22Rv1 (cell line): ENCODE data around the gene BOC.

ENCODE experiments used
- H3K27ac ChIP-seq: fragments of 450-650 bp; 2 replicates; pipeline ENCODE4 v1.5.1; 2017
- ZFX ChIP-seq: fragments of 450-650 bp; IDR thresholded peaks from 2 replicates; pipeline ENCODE4 v1.6.1; 2017; ENCODE audit warnings: antibody characterized with exemption, borderline replicate concordance
- TF ChIP-seq, protein P1 (sequence below): fragments of 450-650 bp; IDR thresholded peaks from 2 replicates; pipeline ENCODE4 v1.5.1; 2017; ENCODE audit warnings: mild to moderate bottlenecking

Gene BOC

GRCh38 chr3:113287803-113288648 lies 76.7 kb downstream of the BOC start:
- peak overlapping the region; percentile 56 for H3K27ac ChIP-seq
- TF ChIP-seq, protein P1, sequence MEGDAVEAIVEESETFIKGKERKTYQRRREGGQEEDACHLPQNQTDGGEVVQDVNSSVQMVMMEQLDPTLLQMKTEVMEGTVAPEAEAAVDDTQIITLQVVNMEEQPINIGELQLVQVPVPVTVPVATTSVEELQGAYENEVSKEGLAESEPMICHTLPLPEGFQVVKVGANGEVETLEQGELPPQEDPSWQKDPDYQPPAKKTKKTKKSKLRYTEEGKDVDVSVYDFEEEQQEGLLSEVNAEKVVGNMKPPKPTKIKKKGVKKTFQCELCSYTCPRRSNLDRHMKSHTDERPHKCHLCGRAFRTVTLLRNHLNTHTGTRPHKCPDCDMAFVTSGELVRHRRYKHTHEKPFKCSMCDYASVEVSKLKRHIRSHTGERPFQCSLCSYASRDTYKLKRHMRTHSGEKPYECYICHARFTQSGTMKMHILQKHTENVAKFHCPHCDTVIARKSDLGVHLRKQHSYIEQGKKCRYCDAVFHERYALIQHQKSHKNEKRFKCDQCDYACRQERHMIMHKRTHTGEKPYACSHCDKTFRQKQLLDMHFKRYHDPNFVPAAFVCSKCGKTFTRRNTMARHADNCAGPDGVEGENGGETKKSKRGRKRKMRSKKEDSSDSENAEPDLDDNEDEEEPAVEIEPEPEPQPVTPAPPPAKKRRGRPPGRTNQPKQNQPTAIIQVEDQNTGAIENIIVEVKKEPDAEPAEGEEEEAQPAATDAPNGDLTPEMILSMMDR, result peak; percentile 99
- TF ChIP-seq ZFX, result no peak

- no peak for TF ChIP-seq ZFX
- TF ChIP-seq, protein P1, result no peak
- no peak overlapping the region for H3K27ac ChIP-seq
Measured at GRCh38 chr3:113288881-113289280, 77.5 kb downstream of the BOC start.

GRCh38 chr3:113291572-113291971 lies 80.2 kb downstream of the BOC start:
- TF ChIP-seq ZFX, result no peak
- TF ChIP-seq, protein P1, result no peak

GRCh38 chr3:113292933-113293332 lies 81.6 kb downstream of the BOC start:
- no peak for TF ChIP-seq ZFX
- TF ChIP-seq, protein P1, result no peak

More at GRCh38 chr3:113291572-113291971, 80.2 kb downstream of the BOC start:
- H3K27ac ChIP-seq, result no peak overlapping the region

DNA sequence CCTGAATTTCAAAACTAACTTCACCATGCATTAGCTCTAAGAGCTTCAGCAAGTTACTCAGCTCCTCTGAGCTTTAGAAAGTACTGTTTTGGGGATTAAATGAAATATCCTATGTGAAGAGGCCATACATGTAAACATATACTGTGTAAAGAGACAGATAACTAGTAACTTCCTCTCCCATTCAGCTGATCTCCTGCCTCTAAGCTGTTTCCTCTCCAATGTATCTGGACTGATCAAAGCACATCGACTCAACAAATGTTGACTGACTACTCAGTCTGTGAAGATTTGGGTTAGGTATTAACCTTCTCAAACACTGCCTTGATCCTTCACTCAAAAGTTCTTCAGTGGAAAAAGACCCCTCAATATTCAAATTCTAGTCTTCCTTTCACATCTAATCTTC lies 82.0 kb downstream of the BOC start:
- TF ChIP-seq, protein P1, result no peak
- TF ChIP-seq ZFX, result no peak
- no peak overlapping the region for H3K27ac ChIP-seq

More at GRCh38 chr3:113292933-113293332, 81.6 kb downstream of the BOC start:
- no peak overlapping the region for H3K27ac ChIP-seq

DNA sequence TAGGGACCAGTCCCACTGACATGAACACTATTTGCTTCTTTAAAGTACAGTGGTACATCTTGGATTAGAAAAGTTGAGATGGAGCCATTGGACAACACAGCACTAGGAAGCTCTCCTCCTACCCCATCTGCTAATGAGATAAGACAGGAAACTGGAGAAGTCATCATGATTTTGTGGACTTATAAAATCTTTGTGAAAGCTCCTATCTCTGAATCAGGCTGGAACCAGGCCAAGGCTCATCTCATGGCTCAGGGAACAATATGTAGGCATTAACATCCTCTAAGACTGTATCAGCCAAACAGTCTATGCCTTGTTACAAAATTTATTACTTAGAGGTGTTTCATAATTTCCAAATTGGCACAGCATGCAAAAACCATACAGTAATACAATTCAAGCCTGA lies 84.1 kb downstream of the BOC start:
- H3K27ac ChIP-seq, result no peak overlapping the region
- no peak for TF ChIP-seq ZFX
- TF ChIP-seq, protein P1, result no peak

GRCh38 chr3:113297287-113297686 lies 85.9 kb downstream of the BOC start:
- TF ChIP-seq, protein P1, result no peak
- no peak for TF ChIP-seq ZFX
- no peak overlapping the region for H3K27ac ChIP-seq
